IMR-90 (cell line): ENCODE results near the gene SNRPA1. TPM values are rescaled to one million over a fixed set of nuclear protein-coding genes. Genes with fewer than 3 reads are reported as not detected.

Source experiments
- ATAC-seq: fragments of 200-7000 bp; cut with Tn5 transposase; 2 replicates; pipeline ENCODE4 v1.9.1; 2020; ENCODE audit warnings: low read depth, mild to moderate bottlenecking, moderate library complexity
- BruUV-seq: library from RNA; stranded (reverse); fragments of 400-500 nt; replicated peaks from 2 replicates; lab custom pipeline; 2021; lab: Mats Ljungman, UMichigan
- CTCF ChIA-PET: fragments of 300-600 bp; formaldehyde crosslinking; extraction: SDS; loops from one replicate; lab custom pipeline; 2021; ENCODE audit warnings: antibody characterized with exemption; lab: Yijun Ruan, JAX
- POLR2A ChIA-PET: fragments of 300-600 bp; sonication (Branson Sonifier 250); formaldehyde crosslinking; loops from one replicate; lab custom pipeline; 2022; ENCODE audit warnings: antibody characterized with exemption; ENCODE audit not compliant: unreplicated experiment; lab: Charles Lee
- DNase-seq: peaks from one replicate; pipeline ENCODE4 v3.0.0; 2013
- H2AFZ ChIP-seq: replicated peaks from 2 replicates; pipeline ENCODE3; 2013; ENCODE audit warnings: low read length, mild to moderate bottlenecking; ENCODE audit not compliant: poor library complexity
- H2AK5ac ChIP-seq: 2 replicates; pipeline ENCODE4 v1.6.1; 2013; ENCODE audit warnings: low read depth, low read length, inconsistent platforms
- H2AK9ac ChIP-seq: replicated peaks from 2 replicates; pipeline ENCODE3; 2013; ENCODE audit warnings: mild to moderate bottlenecking, low read depth, low read length, moderate library complexity; ENCODE audit not compliant: poor library complexity
- H2BK120ac ChIP-seq: 2 replicates; pipeline ENCODE4 v1.6.1; 2013; ENCODE audit warnings: low read depth, low read length, inconsistent platforms
- H2BK15ac ChIP-seq: 3 replicates; pipeline ENCODE4 v1.6.1; 2013; ENCODE audit warnings: low read depth, low read length, inconsistent platforms
- H2BK20ac ChIP-seq: 2 replicates; pipeline ENCODE4 v1.6.1; 2013; ENCODE audit warnings: low read depth, mild to moderate bottlenecking, inconsistent platforms, low read length, moderate library complexity
- H2BK5ac ChIP-seq: 2 replicates; pipeline ENCODE4 v1.6.1; 2013; ENCODE audit warnings: mild to moderate bottlenecking, low read depth, low read length, inconsistent platforms; ENCODE audit not compliant: poor library complexity, severe bottlenecking
- H3K14ac ChIP-seq: replicated peaks from 2 replicates; pipeline ENCODE4 v1.6.1; 2013; ENCODE audit warnings: low read depth, low read length, inconsistent platforms
- H3K18ac ChIP-seq: 2 replicates; pipeline ENCODE4 v1.6.1; 2013; ENCODE audit warnings: low read depth, low read length, control low read depth
- H3K23ac ChIP-seq: 2 replicates; pipeline ENCODE4 v1.6.1; 2013; ENCODE audit warnings: low read depth, low read length, inconsistent platforms
- H3K27ac ChIP-seq: 2 replicates; pipeline ENCODE4 v1.5.1; 2013; ENCODE audit warnings: mild to moderate bottlenecking, control low read depth, low read length; ENCODE audit not compliant: insufficient read depth
- H3K27me3 ChIP-seq: 2 replicates; pipeline ENCODE4 v1.6.1; 2013; ENCODE audit warnings: low read length; ENCODE audit not compliant: control insufficient read depth, insufficient read depth
- H3K36me3 ChIP-seq: 2 replicates; pipeline ENCODE4 v1.6.1; 2013; ENCODE audit warnings: low read length, mixed read lengths; ENCODE audit not compliant: control insufficient read depth, insufficient read depth
- H3K4ac ChIP-seq: 2 replicates; pipeline ENCODE4 v1.6.1; 2013; ENCODE audit warnings: low read depth, low read length, inconsistent platforms
- H3K4me1 ChIP-seq: 2 replicates; pipeline ENCODE4 v1.6.1; 2013; ENCODE audit warnings: low read length, mixed read lengths; ENCODE audit not compliant: control insufficient read depth, insufficient read depth
- H3K4me2 ChIP-seq: 2 replicates; pipeline ENCODE4 v1.6.1; 2013; ENCODE audit warnings: low read depth, mild to moderate bottlenecking, control low read depth, low read length, moderate library complexity
- H3K4me3 ChIP-seq: 2 replicates; pipeline ENCODE4 v1.5.1; 2013; ENCODE audit warnings: low read depth, mild to moderate bottlenecking, control low read depth, low read length, moderate library complexity; ENCODE audit not compliant: insufficient read depth
- H3K56ac ChIP-seq: 2 replicates; pipeline ENCODE4 v1.6.1; 2013; ENCODE audit warnings: low read length, inconsistent platforms; ENCODE audit not compliant: insufficient read depth; ENCODE audit errors: extremely low read depth
- H3K79me1 ChIP-seq, 2 experiments: 2 replicates each; pipeline ENCODE4 v1.6.1; 2013; ENCODE audit warnings: low read length in 2 of 2, inconsistent platforms in 1 of 2, low read depth in 1 of 2
- H3K9ac ChIP-seq: 2 replicates; pipeline ENCODE4 v1.6.1; 2013; ENCODE audit warnings: low read depth, low read length, control low read depth
- H3K9me1 ChIP-seq: 2 replicates; pipeline ENCODE4 v1.6.1; 2013; ENCODE audit warnings: low read length, inconsistent platforms; ENCODE audit not compliant: insufficient read depth
- H3K9me3 ChIP-seq: 2 replicates; pipeline ENCODE4 v1.6.1; 2013; ENCODE audit warnings: low read length; ENCODE audit not compliant: control insufficient read depth, insufficient read depth
- H4K20me1 ChIP-seq: 2 replicates; pipeline ENCODE4 v1.6.1; 2013; ENCODE audit warnings: low read length, inconsistent platforms; ENCODE audit not compliant: insufficient read depth
- H4K5ac ChIP-seq: 2 replicates; pipeline ENCODE4 v1.6.1; 2013; ENCODE audit warnings: mild to moderate bottlenecking, low read depth, low read length, control low read depth
- H4K8ac ChIP-seq, 2 experiments: 2 replicates each; pipeline ENCODE4 v1.6.1; 2013; ENCODE audit warnings: low read depth in 2 of 2, low read length in 2 of 2, control low read depth in 1 of 2, inconsistent platforms in 1 of 2
- H4K91ac ChIP-seq: 2 replicates; pipeline ENCODE4 v1.6.1; 2013; ENCODE audit warnings: low read depth, low read length, inconsistent platforms; ENCODE audit not compliant: insufficient read depth
- CHD1 ChIP-seq: IDR thresholded peaks from 2 replicates; pipeline ENCODE4 v1.6.1; 2012; ENCODE audit warnings: low read depth, low read length, improper control_type of control experiment
- MAZ ChIP-seq: IDR thresholded peaks from 2 replicates; pipeline ENCODE4 v1.6.1; 2012; ENCODE audit warnings: low read depth, mild to moderate bottlenecking, low read length, improper control_type of control experiment, moderate library complexity, borderline replicate concordance
- MXI1 ChIP-seq: IDR thresholded peaks from 2 replicates; pipeline ENCODE4 v1.6.1; 2012; ENCODE audit warnings: low read depth, mild to moderate bottlenecking, low read length, moderate library complexity, borderline replicate concordance
- NFE2L2 ChIP-seq: fragments of 150-350 bp; IDR thresholded peaks from 2 replicates; pipeline ENCODE4 v1.6.1; 2016; ENCODE audit warnings: low read depth, mild to moderate bottlenecking, low read length
- POLR2A ChIP-seq: IDR thresholded peaks from 2 replicates; pipeline ENCODE4 v1.6.1; 2012; ENCODE audit warnings: mild to moderate bottlenecking, low read depth, low read length
- RAD21 ChIP-seq: IDR thresholded peaks from 2 replicates; pipeline ENCODE4 v1.6.1; 2012; ENCODE audit warnings: low read length, improper control_type of control experiment
- RCOR1 ChIP-seq: IDR thresholded peaks from 2 replicates; pipeline ENCODE4 v1.6.1; 2012; ENCODE audit warnings: mild to moderate bottlenecking, low read length, improper control_type of control experiment; ENCODE audit not compliant: insufficient replicate concordance
- RFX5 ChIP-seq: IDR thresholded peaks from 2 replicates; pipeline ENCODE4 v1.8.0; 2012; ENCODE audit warnings: low read depth, mild to moderate bottlenecking, low read length, moderate library complexity
- SMC3 ChIP-seq: fragments of 150-350 bp; IDR thresholded peaks from 2 replicates; pipeline ENCODE4 v1.6.1; 2016; ENCODE audit warnings: low read depth, mild to moderate bottlenecking, antibody characterized with exemption, low read length, moderate library complexity
- dilution Hi-C: fragments of 300-500 bp; cut with HindIII; formaldehyde crosslinking; loops from one replicate; pipeline ENCODE4 v1.14.3; 2018; ENCODE audit warnings: low sequenced_read_pairs; ENCODE audit not compliant: unreplicated experiment
- in situ Hi-C: fragments of 300-500 bp; cut with MboI; formaldehyde crosslinking; loops from 3 replicates; pipeline ENCODE4 v1.14.3; 2019; ENCODE audit warnings: low sequenced_read_pairs, inconsistent platforms, mixed read lengths
- intact Hi-C: fragments of 100-400 bp; cut with micrococcal nuclease; formaldehyde crosslinking; loops from 2 replicates; pipeline ENCODE4 v1.10.0; 2022
- polyA plus RNA-seq, 3 experiments: library from polyadenylated mRNA; depleted of rRNA; stranded (reverse); fragments of >200 nt; gene quantifications; 2 replicates each; pipeline ENCODE4 v1.2.3, GENCODE V29; 2012; ENCODE audit warnings: low replicate concordance in 1 of 3
- total RNA-seq: library from RNA; depleted of rRNA; stranded (reverse); fragments of >200 nt; gene quantifications from 2 replicates; pipeline ENCODE4 v1.2.3, GENCODE V29; 2012

SNRPA1 gene
- total and polyA plus RNA-seq, 2 of the 4 experiments (the other 2 are of a cell fraction) = 37.1 to 79.9 TPM

GRCh38 chr15:101342056-101342455, 47.0 kb upstream of the SNRPA1 start:
- H4K5ac ChIP-seq = no peak overlapping the region

More at GRCh38 chr15:101342056-101342455, 47.0 kb upstream of the SNRPA1 start:
- Histone ChIP-seq H3K4me3 (no peak overlapping the region), H3K4me2 (no peak overlapping the region), H3K23ac (no peak overlapping the region), H3K36me3 (no peaks in the 10 kb centered on the region), H4K20me1 (no peaks in the 10 kb centered on the region), H3K4ac (no peak overlapping the region), H3K18ac (no peak overlapping the region), H3K79me1 (no peaks in the 10 kb centered on the region), H2BK5ac (no peak overlapping the region), H2BK20ac (no peak overlapping the region), H3K9me1 (no peaks in the 10 kb centered on the region), H2BK120ac (no peak overlapping the region), H3K56ac (no peak overlapping the region), H3K27ac (no peak overlapping the region), H3K9me3 (no peaks in the 10 kb centered on the region), H2AK5ac (no peak overlapping the region), H3K14ac (no peak overlapping the region), H3K9ac (no peak overlapping the region), H2AFZ (no peak overlapping the region), H4K91ac (no peak overlapping the region), H4K8ac (no peak overlapping the region), H2BK15ac (no peak overlapping the region), H2AK9ac (no peak overlapping the region), H3K27me3 (peaks cover 21% of the 10 kb centered on the region), H3K4me1 (no peaks in the 10 kb centered on the region)
- CTCF ChIA-PET = interaction anchor here (0.6 to 0.7 kb wide), 3 partner anchors 20 to 333 kb away, joined by 3 to 6 read pairs (median 4); no protein-coding TSS in a partner anchor
- intact Hi-C loops = no loop called here
- BruUV-seq = no TSS peak
- in situ Hi-C loops = no loop called here
- POLR2A ChIA-PET = no interaction called here
- ATAC-seq (no peak), DNase-seq (no peak)
- dilution Hi-C loops = no loop called here
- no peak for TF ChIP-seq POLR2A
- no peak for TF ChIP-seq NFE2L2
- TF ChIP-seq CHD1 = no peak
- TF ChIP-seq RFX5 = no peak
- TF ChIP-seq MAZ = no peak
- TF ChIP-seq SMC3 = no peak
- TF ChIP-seq MXI1 = no peak
- TF ChIP-seq RAD21 = no peak
- TF ChIP-seq RCOR1 = no peak
